NCI-H446 treated with DMSO at 0.1 percent for 48 hours (cell line): Measurements from ENCODE around the gene EPN3.

Source experiments
- DNase-seq: peaks from one replicate; lab custom pipeline; 2025; lab: John Stamatoyannopoulos, UW

The EPN3 gene

DNA sequence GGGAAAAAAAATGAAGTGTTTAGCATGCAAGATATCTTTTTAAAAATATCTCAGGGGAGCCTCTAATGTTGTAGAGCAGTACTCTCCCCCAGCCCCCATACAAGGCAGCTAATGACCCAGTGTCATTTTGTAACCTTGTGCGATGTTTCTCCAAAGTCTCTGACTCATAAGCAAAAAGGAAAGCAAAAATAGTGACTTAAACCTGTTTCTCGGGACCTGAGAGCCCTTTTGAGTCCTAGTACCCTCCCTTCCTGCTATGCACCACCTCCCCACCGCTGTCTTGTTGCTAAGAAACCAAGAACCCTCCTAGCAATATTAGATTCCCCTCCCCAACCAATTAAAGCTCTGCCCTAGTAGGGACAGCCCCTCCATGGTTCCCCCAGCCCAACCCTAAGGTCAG lies 21.5 kb upstream of the EPN3 start:
- no peak for DNase-seq

DNA sequence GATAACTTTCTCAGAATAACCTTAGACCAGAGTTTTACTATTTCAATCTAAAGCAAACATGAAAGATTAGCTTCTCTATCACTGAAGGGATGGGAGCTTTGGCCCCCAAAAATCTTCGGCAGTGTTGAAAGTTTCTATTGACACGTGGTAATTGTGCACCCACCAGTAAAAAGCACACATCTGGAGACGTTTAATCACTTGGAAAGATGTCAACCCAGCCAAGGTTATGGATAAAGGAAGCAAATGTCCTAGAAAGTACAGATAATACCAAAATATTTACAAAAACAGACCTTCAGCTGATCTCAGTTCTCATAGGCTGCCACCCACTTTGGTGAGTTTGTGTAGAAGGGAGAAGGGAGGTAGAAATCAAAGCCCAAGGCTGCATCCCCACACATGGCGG lies 19.0 kb upstream of the EPN3 start:
- DNase-seq, result no peak

DNA sequence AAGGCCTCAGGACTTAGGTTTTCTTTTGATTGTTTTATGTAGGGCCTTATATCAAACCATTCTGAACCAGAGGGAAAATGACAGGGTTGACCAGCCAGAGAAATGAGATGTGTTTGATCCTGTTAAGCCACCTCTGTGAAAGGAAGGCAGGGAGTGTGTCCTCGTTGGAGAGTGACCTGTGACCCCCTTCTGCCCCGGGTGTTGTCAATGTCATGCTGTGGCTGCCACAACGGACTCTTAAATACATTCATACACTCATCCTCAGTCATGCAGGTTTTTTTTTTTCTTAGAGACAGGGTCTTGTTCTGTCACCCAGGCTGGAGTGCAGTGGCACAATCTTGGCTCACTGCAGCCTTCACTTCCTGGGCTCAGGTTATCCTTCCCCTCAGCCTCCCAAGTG lies 18.1 kb upstream of the EPN3 start:
- no peak for DNase-seq

DNA sequence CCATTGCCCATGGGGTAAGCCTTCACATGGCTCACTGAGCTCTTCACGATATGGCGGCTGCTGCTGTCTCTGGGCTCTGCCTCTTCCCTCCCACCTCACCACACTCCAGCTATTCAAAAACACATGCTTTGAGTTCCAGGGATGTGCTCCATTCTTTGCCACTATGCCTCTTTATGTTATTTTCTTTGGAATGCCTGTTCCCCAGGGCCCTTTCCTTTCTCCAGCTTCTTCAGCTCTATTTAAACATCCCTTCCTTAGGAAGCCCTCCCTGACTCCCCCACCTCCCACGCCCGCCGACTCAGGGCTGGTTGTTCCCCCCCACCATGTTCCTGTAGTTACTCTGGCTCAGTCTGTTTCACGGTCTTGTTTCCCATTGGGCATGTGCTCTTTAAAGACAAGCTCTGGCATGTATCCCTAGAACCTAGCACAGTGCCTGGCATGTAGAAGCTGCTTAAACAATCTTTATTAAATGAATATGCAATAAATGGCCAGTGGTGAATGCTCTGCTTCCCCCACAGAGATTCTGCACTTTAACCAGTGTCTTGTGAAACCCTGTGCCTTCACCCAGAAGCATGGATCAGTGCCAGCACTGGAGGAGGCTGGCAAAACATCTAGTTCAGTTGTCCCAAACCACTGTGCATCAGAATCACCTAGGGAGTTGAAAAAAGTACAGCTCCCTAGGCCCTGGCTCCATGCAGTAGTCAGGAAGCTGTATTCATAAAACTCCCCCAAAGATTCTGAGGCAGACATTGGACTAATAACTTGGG lies 17.4 kb upstream of the EPN3 start:
- DNase-seq, result no peak

DNA sequence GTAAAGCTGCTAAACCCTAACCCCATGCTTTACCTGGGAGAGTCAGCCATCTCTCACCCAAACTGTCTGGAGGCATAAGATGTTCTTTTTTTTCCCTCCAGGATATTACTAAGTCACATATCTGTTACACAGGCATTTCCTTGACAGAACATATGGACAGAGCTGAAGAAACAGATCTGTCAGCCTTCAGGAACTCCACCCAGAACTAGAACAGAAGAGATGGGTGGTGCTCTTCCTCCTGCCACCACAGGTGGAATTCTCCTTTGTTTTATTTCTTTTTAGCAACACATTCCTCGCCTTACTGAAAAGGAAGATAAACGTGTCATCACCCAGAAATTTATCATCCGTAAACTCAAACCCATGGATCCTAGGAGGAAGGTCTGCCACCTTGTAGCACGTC lies 15.5 kb upstream of the EPN3 start:
- no peak for DNase-seq

DNA sequence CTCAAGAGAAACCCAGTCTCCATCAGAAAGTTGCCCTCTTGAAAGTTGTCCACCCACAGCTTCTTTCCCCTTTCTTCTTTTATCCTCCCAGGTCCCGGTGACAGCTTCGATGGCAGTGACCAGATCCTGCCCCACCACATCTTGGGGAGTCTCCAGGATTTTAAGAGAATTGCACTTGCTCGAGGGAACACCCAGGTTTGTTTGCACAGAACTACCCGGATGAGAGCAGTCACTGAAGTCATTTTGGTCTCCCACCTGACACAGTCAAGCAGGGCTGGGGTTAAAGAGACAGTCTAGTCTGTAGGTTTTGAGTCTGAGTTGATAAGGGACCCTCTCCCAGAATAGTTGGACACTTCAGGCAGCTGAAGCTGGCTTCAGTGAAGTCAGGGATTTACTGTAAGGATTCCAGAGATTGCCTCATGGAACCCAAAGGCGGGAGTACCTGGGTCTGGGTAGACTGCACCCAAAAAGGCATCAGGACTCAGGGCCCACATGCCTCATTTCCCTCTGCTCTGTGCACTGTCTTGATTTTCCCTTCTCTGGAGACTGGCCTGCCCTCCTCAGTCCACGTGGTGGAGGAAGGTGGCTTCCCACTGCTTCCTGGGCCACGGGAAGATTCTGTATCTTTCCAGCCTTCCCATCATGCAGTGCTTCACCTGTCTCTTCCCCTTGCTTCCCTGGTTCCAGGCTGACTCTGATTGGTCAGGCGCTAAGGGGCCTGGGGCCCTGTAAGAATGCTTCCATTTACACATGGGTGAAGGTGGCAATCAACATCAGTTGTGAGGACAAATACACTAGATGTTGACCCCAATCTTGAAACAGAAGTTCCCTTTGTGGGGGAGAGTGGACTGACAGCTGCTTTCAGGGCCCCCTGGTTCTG lies 14.8 kb upstream of the EPN3 start:
- no peak for DNase-seq

DNA sequence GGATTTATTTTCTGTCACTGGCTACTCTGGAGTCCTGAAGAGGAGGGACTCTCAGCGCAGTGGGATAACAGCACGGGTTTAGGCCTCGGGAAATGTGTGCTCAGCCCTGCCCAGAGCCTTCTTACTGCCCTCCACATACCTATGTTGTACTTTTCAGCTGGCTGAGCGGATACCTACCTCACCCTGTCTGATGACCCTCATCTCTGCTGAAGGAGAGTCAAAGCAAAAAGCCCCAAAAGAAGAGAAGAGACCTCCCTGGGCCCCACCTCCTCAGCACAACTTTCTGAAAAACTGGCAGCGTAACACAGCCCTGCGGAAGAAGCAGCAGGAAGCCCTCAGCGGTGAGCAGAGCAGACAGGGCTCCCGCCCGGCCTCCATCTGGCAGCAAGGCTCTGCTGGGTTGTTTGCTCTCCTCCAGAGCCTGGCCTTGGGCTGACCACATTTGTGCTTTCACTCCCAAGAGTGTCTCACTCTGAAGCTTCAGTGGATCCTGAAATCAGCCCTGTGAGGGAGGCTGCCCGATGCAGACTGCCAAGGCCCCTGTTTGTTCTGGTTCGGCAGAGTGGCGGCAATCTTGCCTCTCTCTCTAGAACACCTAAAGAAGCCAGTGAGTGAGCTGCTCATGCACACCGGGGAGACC lies 14.0 kb upstream of the EPN3 start:
- DNase-seq, result peak; percentile 31

DNA sequence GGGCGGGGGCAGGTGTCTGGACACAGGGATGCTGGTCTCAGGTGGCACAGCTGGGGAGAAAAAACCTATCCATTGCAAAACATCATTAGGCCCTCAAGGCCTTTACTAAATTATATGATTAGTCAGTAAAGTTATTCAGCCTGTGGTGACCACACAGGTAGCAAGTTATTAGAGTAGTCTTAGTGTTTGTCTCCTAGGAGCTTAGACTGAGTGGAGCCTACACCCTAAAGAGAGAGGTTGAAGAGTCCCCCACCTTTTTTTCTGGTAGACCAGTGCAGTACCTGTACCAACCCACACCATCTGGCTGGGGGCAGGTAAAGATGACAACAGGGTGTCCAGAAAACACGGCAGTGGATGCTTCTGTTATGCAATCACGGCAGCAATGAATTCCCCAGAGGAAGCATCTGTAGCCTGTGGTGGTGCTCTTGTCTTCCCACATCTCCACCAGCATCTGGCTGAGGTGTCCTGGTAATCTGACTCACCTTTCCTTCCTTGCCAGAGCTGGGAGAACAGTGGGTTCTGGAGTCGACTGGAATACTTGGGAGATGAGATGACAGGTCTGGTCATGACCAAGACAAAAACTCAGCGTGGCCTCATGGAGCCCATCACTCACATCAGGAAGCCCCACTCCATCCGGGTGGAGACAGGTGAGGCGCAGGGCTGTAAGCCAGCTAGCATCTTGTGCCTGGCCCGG lies 13.2 kb upstream of the EPN3 start:
- DNase-seq, result no peak

DNA sequence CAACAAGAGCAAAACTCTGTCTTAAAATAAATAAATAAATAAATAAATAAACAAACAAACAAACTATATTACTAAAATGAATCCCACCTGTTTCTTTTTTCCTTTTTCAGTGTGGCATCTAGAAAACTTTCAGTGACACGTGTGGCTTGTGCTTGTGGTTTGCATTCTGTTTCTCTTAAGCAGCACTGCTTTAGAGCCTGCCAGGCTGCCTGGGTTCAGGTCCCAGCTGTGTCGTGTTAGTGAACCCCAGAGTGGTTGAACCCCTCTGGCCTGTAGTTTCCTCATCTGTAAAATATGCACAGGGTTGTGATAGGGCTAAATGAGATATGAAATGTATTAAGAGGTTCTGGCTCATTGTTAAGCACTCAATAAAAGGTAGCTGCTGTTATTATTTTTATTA lies 12.1 kb upstream of the EPN3 start:
- no peak for DNase-seq

DNA sequence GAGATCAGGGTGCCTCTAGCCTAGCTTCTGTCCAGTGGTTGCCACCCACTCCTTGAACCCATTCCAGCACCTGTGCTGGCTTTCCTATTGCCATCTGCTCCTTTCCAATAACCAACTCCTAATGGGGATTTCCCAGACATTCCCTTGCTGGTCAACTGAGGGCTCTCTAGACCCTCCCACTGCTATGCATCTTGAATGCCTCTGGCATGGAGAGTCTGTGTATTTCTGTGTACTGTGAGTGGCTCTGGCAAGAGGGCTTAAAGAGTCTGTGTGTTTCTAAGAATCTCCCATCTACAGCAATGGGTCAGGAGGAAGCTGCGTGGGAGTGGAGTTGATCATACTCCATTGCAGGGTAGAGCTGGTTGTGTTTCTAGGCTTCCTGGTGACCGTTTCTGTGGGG lies 11.0 kb upstream of the EPN3 start:
- no peak for DNase-seq

DNA sequence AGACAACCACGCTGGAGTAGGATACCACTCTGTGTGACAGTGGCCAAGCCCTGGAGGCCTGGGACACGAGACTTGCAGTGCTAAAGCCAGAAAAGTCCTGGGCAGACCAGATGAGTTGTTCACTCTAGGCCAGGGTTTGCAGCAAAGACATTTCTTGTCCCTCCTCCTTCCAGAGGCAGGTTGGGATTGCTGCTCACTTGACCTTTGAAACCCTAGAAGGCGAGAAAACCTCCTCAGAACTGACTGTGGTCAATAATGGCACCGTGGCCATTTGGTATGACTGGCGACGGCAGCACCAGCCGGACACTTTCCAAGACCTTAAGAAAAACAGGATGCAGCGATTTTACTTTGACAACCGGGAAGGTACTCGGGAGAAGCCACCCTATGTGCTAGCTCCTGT lies 9.8 kb upstream of the EPN3 start:
- DNase-seq, result no peak

DNA sequence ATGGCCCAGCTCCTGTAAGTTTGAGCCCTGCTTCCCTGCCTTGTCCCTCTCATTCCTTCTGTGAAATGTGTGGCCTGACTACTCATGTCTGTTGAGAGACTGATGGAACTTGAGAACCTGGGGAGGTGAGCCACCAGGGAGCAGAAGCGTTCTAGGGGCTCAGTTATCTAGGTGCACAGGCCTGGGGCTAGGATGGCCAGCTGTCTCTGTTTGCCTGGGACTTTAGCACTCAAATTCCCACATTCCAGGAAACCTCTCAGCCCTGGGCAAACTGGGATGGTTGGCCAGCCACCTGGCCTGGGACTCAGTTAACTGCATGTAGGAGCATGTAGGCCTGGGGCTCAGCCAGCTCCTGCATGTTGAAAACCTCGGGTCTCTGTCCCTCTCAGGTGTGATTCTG lies 9.3 kb upstream of the EPN3 start:
- no peak for DNase-seq

DNA sequence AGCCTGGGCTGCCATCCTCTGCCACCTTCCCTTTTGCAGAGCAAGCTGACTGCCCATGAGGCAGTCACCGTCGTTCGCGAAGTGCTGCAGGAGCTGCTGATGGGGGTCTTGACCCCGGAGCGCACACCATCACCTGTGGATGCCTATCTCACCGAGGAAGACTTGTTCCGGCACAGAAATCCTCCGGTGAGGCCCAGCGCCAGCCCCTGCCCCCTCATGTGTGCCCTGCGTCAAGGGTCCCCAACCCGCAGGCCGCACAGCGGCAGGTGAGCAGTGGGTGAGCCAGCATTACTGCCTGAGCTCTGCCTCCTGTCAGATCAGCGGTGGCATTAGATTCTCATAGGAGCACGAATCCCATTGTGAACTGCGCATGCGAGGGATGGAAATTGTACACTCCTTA lies 7.7 kb upstream of the EPN3 start:
- no peak for DNase-seq

DNA sequence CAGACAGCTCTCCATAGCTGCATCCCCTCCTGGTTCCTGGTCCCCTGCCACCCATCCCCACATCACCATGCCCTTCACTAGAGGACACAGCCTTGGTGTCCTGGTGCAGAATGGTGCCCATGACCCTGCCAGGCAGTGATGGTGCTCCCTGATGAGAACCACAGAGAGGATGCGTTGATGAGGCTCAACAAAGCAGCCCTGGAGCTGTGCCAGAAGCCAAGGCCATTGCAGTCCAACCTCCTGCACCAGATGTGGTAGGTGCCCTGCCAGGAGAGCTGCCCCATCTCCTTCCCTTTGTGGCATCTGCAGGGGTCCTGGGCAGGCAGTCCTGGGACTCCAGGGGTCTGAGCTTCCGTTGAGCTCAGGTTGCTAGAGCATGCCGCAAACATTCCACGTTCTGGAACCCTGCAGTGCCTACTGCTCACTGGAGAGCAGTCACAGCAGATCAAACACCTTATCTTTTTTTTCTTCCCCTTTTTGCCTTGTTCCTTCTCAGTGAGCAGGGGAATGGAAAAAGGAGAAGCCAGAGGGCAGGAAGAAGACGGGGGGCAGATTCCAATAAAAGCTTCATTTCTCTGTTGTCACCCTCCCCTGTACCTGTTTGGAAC lies 5.3 kb upstream of the EPN3 start:
- DNase-seq, result no peak

DNA sequence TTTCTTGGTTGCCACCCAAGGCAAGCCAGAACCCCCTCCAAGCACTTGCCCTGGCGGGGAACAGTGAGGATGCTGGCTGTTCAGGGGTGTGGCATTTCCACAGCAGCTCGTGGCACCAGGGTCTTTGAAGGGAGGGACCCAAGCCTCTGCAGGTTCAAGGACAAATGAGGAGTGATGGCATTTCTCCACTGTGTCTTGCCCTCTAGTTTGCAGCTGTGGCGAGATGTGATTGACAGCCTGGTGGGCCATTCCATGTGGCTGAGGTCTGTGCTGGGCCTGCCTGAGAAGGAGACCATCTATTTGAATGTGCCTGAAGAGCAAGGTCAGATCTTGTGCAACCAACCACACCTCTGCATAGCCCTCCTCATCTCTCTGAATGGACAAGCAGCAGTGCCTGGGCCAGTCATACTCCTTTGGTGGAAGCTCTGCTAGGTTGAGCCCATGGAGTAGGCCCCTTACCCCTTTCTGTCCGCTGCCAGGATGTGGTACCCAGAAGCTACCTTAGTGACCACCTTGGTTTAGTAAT lies 4.5 kb upstream of the EPN3 start:
- DNase-seq, result no peak

DNA sequence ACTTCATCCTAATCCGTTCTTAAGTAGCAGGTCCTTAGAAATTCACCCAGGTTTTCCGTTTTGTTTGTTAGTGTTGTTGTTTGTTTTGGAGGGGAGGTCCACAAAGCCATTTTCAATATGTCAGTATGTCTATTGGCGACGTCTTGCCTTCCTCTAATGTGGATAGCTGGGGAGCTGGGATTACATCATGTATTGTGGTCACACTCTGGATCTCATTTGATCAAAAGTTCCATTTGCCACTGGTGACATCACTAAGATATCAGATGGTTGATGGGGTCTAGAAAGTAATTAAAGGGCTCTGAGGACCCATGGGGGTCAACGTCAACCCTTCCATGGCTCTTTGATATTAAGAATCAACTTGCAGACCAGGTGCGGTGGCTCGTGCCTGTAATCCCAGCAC lies 2.7 kb upstream of the EPN3 start:
- no peak for DNase-seq

DNA sequence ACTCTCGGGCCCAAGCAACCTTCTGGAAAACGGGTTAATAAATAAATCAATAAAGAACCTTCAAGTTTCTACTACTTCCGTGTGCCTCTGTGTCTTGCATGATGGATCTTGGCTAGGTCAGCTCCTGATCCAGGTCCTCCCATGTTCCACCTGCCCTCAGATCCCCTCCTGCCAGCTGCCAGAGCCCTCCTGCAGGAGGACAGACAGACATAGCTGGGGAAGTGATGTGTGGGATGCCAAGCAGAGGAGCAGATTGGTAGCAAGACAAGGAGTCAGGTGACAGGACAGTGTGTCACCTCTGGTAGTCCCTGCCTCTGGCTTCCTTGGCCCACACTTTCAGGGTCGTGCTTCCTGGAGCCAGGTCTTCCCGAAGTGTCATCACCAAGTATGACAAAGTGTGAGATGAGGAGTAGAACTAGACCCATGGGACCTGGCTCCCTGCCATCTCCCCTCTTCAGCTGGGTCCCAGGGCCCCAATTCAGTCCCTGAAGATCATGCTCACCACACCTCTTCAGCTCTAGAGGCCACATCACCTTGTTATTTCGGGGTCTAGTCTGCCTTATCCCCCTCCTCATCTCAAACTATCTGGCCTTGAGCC lies 1.0 kb upstream of the EPN3 start:
- no peak for DNase-seq

DNA sequence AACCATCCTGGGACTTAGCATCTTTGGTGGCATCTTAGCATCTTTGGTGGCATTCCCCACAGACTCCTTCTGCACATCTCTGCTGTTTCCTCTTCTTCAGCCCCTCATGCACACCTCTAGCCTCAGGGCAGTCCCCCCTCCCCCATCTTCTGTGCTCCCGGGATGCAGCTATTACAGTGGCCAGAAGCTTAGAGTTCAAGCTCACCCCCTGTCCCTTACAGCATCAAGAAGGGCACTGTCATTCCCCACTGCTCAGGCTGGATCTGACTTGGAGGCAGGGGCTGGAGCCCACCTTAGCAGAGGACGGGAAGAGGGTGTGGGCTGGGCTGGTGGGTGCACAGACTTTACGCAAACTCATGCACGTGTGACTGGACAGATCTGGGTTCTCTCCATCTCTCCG lies 650 bp downstream of the EPN3 start:
- DNase-seq, result no peak

DNA sequence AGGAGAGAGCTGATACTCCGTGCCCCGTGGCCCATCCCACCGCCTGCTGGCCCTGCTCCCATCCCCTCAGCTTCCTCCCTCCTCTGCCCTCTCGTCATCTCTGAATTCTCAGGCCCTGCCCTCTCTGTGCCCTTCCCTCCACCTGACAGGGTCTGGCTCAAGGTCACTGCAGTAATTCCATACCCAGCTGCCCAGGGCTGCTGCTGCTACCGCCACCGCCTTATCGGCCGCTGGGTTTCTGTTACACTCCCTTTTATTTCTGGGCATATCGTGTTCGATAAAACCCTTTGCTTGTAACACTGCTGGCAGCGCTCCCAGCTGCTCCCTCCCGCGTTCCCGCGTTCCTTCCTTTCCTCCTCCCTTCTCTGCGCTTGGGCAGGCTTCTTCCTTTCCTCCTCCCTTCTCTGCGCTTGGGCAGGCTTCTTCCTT lies 1.2 kb downstream of the EPN3 start:
- DNase-seq, result no peak

DNA sequence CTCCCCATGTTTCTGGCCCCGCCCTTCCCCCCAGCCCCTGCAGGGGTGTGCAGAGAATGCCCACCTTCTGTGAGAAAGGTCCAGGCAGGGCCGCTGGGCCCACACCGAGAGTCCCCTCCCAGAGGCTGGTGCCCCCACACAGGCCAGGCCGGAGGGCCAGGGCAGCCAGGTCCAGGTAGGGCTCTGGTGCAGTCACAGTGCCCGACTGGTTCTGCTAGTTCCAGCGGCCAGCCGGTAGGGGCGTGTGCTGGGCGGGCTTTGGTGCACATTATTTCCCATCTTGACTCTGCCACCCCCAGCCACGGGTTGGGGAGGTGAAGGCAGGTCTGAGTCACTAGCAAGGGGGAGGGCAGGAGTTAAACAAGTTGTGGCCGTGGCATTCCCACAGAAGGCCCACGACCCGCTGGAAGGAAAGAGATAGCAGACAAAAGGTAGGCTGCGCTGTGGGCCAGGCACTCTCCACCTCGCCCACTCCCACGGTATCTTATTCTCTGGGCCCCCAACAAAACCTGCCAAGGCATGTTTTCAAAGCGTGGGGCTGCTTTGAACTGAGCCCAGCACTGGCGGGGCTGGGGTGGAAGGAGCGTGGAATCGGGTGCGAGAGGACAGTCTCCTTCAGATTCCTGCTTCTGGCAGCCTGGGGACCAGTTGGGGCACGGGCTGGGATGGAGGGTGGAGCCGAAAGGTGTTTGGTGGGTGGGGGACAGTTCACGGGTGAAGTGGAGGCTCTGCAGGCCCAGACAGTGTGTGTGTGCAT lies 1.9 kb downstream of the EPN3 start:
- no peak for DNase-seq

DNA sequence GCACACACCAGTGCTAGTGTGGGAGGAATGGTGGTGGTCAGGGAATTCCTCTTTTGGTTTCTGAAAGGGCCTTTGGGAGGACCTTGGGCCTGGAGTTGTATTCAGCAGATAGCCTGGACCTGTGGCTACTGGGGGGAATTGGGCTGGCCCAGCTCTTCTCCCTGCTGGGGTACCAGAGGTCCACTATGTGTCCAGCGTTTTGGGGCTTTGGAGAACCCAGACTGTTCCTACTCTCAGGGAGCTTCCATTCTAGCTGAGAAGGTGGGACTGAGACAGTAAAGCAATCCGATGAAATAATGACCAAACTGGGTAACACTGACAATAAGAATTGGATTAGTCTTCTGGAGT lies 2.4 kb downstream of the EPN3 start:
- no peak for DNase-seq
